Subcutaneous adipose tissue (tissue), 4 donors: ENCODE measurements around the gene MX1. TPM values are rescaled to one million over a fixed set of nuclear protein-coding genes. Genes with fewer than 3 reads are reported as not detected.

Experiments used
- CTCF ChIP-seq: fragments of 450-650 bp; IDR thresholded peaks from one replicate; pipeline ENCODE4 v1.5.1; 2016; ENCODE audit warnings: low read depth, mild to moderate bottlenecking, control low read depth, antibody characterized with exemption, moderate library complexity
- total RNA-seq, 4 donors: library from RNA; depleted of rRNA; stranded (reverse); fragments of >200 nt; gene quantifications; one replicate each; pipeline ENCODE4 v1.1.0, GENCODE V29; 2016

Gene MX1
- 10 to 100 TPM; 12.6 to 47.5 (median 29.4) TPM for total RNA-seq

- no peak for TF ChIP-seq CTCF
Observed at GRCh38 chr21:41425954-41426675, at the start of gene MX1. TSS of gene MX1 (plus strand) at chr21:41426239. CDS start at chr21:41432071, 5,832 bp downstream.

- TF ChIP-seq CTCF = no peak
Observed at GRCh38 chr21:41377715-41378114, 48.3 kb upstream of the MX1 start.

GRCh38 chr21:41378849-41379248 is 47.2 kb upstream of the MX1 start:
- TF ChIP-seq CTCF = no peak

GRCh38 chr21:41379901-41380300 is 46.1 kb upstream of the MX1 start:
- no peak for TF ChIP-seq CTCF

- TF ChIP-seq CTCF = no peak
Observed at GRCh38 chr21:41381731-41382130, 44.3 kb upstream of the MX1 start.

GRCh38 chr21:41387042-41387819 is 38.8 kb upstream of the MX1 start:
- no peak for TF ChIP-seq CTCF

GRCh38 chr21:41387824-41388223 is 38.2 kb upstream of the MX1 start:
- no peak for TF ChIP-seq CTCF
